HG03354 (cell line): ENCODE data around the gene VGLL4.

Source experiments
- ATAC-seq: cut with Tn5 transposase; IDR thresholded peaks from one replicate; pipeline ENCODE4 v1.9.1; 2021; ENCODE audit warnings: mild to moderate bottlenecking; ENCODE audit not compliant: unreplicated experiment, poor library complexity, severe bottlenecking

Gene VGLL4

GRCh38 chr3:11654166-11654565 lies 10.5 kb upstream of the VGLL4 start:
- no peak for ATAC-seq

GRCh38 chr3:11653298-11654055 lies 9.8 kb upstream of the VGLL4 start:
- no peak for ATAC-seq

- no peak for ATAC-seq
Observed at GRCh38 chr3:11651900-11652299, 8.2 kb upstream of the VGLL4 start.

- no peak for ATAC-seq
Observed at GRCh38 chr3:11651477-11651876, 7.8 kb upstream of the VGLL4 start.

- ATAC-seq: no peak
Observed at GRCh38 chr3:11650391-11650790, 6.7 kb upstream of the VGLL4 start.

- no peak for ATAC-seq
Observed at GRCh38 chr3:11648735-11649134, 5.0 kb upstream of the VGLL4 start.

- peak; percentile 15 for ATAC-seq
Observed at GRCh38 chr3:11643201-11643603, 513 bp downstream of the VGLL4 start.

GRCh38 chr3:11642431-11643191 lies 1.1 kb downstream of the VGLL4 start:
- peak; percentile 72 for ATAC-seq

GRCh38 chr3:11641683-11642430 lies 1.9 kb downstream of the VGLL4 start:
- no peak for ATAC-seq

GRCh38 chr3:11641316-11641682 lies 2.4 kb downstream of the VGLL4 start:
- ATAC-seq: no peak

- ATAC-seq: no peak
Observed at GRCh38 chr3:11640009-11640673, 3.6 kb downstream of the VGLL4 start.

- no peak for ATAC-seq
Observed at GRCh38 chr3:11638495-11639358, 5.0 kb downstream of the VGLL4 start.

- no peak for ATAC-seq
Observed at GRCh38 chr3:11637901-11638458, 5.7 kb downstream of the VGLL4 start.

GRCh38 chr3:11636394-11636770 lies 7.3 kb downstream of the VGLL4 start:
- ATAC-seq: no peak

- no peak for ATAC-seq
Observed at GRCh38 chr3:11635680-11636393, 7.9 kb downstream of the VGLL4 start.

- no peak for ATAC-seq
Observed at GRCh38 chr3:11634974-11635612, 8.6 kb downstream of the VGLL4 start.

GRCh38 chr3:11634081-11634635 lies 9.6 kb downstream of the VGLL4 start:
- ATAC-seq: no peak

GRCh38 chr3:11632966-11633365 lies 10.7 kb downstream of the VGLL4 start:
- ATAC-seq: no peak
